GM12878 (cell line): ENCODE measurements around the gene COL4A2. TPM values are rescaled to one million over a fixed set of nuclear protein-coding genes. Genes with fewer than 3 reads are reported as not detected.

Source experiments
- ATAC-seq: fragments of 200-7000 bp; cut with Tn5 transposase; 3 replicates; pipeline ENCODE4 v1.9.1; 2020; ENCODE audit warnings: mild to moderate bottlenecking, moderate library complexity
- BruUV-seq: library from RNA; stranded (reverse); fragments of 400-500 nt; replicated peaks from 2 replicates; lab custom pipeline; 2021; lab: Mats Ljungman, UMichigan
- CTCF ChIA-PET: fragments of 300-600 bp; sonication (Branson Sonifier 250); formaldehyde crosslinking; extraction: SDS; loops from one replicate; lab custom pipeline; 2021; ENCODE audit warnings: inconsistent platforms; lab: Yijun Ruan, JAX
- POLR2A ChIA-PET: fragments of 350-600 bp; formaldehyde crosslinking; extraction: SDS; loops from one replicate; lab custom pipeline; 2021; ENCODE audit warnings: inconsistent platforms; lab: Charles Lee
- RAD21 ChIA-PET: fragments of 300-600 bp; sonication (Branson Sonifier 250); formaldehyde crosslinking; loops from one replicate; lab custom pipeline; 2023; ENCODE audit warnings: antibody characterized with exemption; ENCODE audit not compliant: unreplicated experiment; lab: Charles Lee
- SMC1A ChIA-PET: fragments of 300-600 bp; sonication (Branson Sonifier 250); formaldehyde crosslinking; loops from one replicate; lab custom pipeline; 2023; ENCODE audit not compliant: unreplicated experiment, uncharacterized antibody; lab: Charles Lee
- DNase-seq: peaks from one replicate; pipeline ENCODE4 v3.0.0-alpha.2; 2011; ENCODE audit warnings: low read depth, low spot score
- FAIRE-seq: peaks from 3 replicates; lab custom pipeline; 2011; peaks lifted over from hg19 to GRCh38; lab: Jason Lieb, UNC
- H2AFZ ChIP-seq: 2 replicates; pipeline ENCODE4 v1.6.0; 2011; ENCODE audit warnings: low read depth, low read length, control low read depth; ENCODE audit not compliant: control insufficient read depth
- H3K27ac ChIP-seq: 2 replicates; pipeline ENCODE4 v1.5.1; 2011; ENCODE audit warnings: control low read depth; ENCODE audit not compliant: control insufficient read depth, insufficient read depth
- H3K27me3 ChIP-seq, 2 experiments: replicated peaks in 1 of 2; 2 replicates each; pipeline versions ENCODE4 v1.6.0 to v1.6.1; 2011; ENCODE audit warnings: low read length in 1 of 2; ENCODE audit not compliant: control insufficient read depth in 2 of 2, insufficient read depth in 2 of 2
- H3K36me3 ChIP-seq, 2 experiments: 2 replicates each; pipeline ENCODE4 v1.5.1; 2011; ENCODE audit warnings: low read length in 1 of 2; ENCODE audit not compliant: control insufficient read depth in 2 of 2, insufficient read depth in 2 of 2
- H3K4me1 ChIP-seq: 2 replicates; pipeline ENCODE4 v1.6.1; 2011; ENCODE audit warnings: mild to moderate bottlenecking, low read length, moderate library complexity, mixed read lengths; ENCODE audit not compliant: control insufficient read depth, insufficient read depth
- H3K4me2 ChIP-seq: 2 replicates; pipeline ENCODE4 v1.6.0; 2011; ENCODE audit warnings: control low read depth; ENCODE audit not compliant: control insufficient read depth, insufficient read depth
- H3K4me3 ChIP-seq: fragments of 200-600 bp; sonication (generic); 2 replicates; pipeline ENCODE4 v1.5.1; 2016
- H3K79me2 ChIP-seq: 2 replicates; pipeline ENCODE4 v1.6.0; 2011; ENCODE audit warnings: low read length; ENCODE audit not compliant: control insufficient read depth, insufficient read depth
- H3K9ac ChIP-seq: 2 replicates; pipeline ENCODE4 v1.8.0; 2011; ENCODE audit warnings: low read length, control low read depth, mixed read lengths; ENCODE audit not compliant: control insufficient read depth, insufficient read depth
- H3K9me3 ChIP-seq: replicated peaks from 3 replicates; pipeline ENCODE4 v1.5.1; 2011; ENCODE audit warnings: mild to moderate bottlenecking, low read length; ENCODE audit not compliant: control insufficient read depth, insufficient read depth
- H4K20me1 ChIP-seq: 2 replicates; pipeline ENCODE4 v1.6.0; 2011; ENCODE audit not compliant: control insufficient read depth, insufficient read depth
- ASH2L ChIP-seq: fragments of 300-600, 200-600 bp; sonication (generic); IDR thresholded peaks from 2 replicates; pipeline ENCODE4 v1.6.1; 2017; ENCODE audit warnings: low read depth, mild to moderate bottlenecking, borderline replicate concordance
- CHD1 ChIP-seq: IDR thresholded peaks from 2 replicates; pipeline ENCODE4 v1.6.1; 2012; ENCODE audit warnings: low read depth, low read length, improper control_type of control experiment
- FOS ChIP-seq: IDR thresholded peaks from 3 replicates; pipeline ENCODE4 v1.6.1; 2011; ENCODE audit warnings: borderline replicate concordance; ENCODE audit not compliant: insufficient read length; ENCODE audit errors: extremely low read depth
- JUNB ChIP-seq: IDR thresholded peaks from 2 replicates; pipeline ENCODE4 v1.6.1; 2016; ENCODE audit warnings: antibody characterized with exemption, mild to moderate bottlenecking
- NR2C2 ChIP-seq: IDR thresholded peaks from 2 replicates; pipeline ENCODE4 v1.6.1; 2011; ENCODE audit warnings: borderline replicate concordance, low read depth; ENCODE audit not compliant: control insufficient read depth, insufficient read length
- NR2F1 ChIP-seq: fragments of 450-650 bp; conservative IDR thresholded peaks from 2 replicates; pipeline ENCODE4 v1.6.1; 2017; ENCODE audit warnings: mild to moderate bottlenecking
- TARDBP ChIP-seq: IDR thresholded peaks from 2 replicates; pipeline ENCODE4 v1.6.1; 2016; ENCODE audit warnings: borderline replicate concordance
- TCF7 ChIP-seq: IDR thresholded peaks from 2 replicates; pipeline ENCODE4 v1.6.1; 2014; ENCODE audit warnings: antibody characterized with exemption, borderline replicate concordance
- WGBS: methylation state at CpG from one replicate; pipeline ENCODE4 v1.1.6; 2016; ENCODE audit warnings: low lambda C conversion rate; ENCODE audit not compliant: insufficient replicate concordance, insufficient coverage; ENCODE audit errors: missing lambda C conversion rate; 5-methylcytosine and 5-hydroxymethylcytosine counted together
- in situ Hi-C: fragments of 300-500 bp; cut with MboI; formaldehyde crosslinking; loops from 9 replicates; pipeline ENCODE4 v1.14.3; 2018; ENCODE audit warnings: mixed read lengths
- intact Hi-C: fragments of 100-400 bp; cut with micrococcal nuclease; formaldehyde crosslinking; loops from one replicate; pipeline ENCODE4 v1.14.2; 2022; ENCODE audit not compliant: unreplicated experiment
- polyA plus RNA-seq, 11 experiments: library from polyadenylated mRNA; depleted of rRNA in 4 of 11; unstranded in 6 of 11; stranded (reverse) in 5 of 11; fragments of >200 nt; fragmentation: Nextera tagmentation in 4 of 11; fragmentation: Illumina TruSeq in 1 of 11; extraction: Ambion mirVana in 4 of 11; extraction: Trizol in 1 of 11; gene quantifications; 1 replicate in 1 of 11; 2 replicates in 10 of 11; pipeline versions ENCODE4 v1.2.1 to v1.2.3, GENCODE V29; 2011 to 2016; ENCODE audit warnings: inconsistent platforms in 2 of 11, missing spikeins in 2 of 11, low read depth in 1 of 11
- total RNA-seq, 4 experiments: library from RNA; depleted of rRNA in 3 of 4; stranded (reverse); fragments of >200 nt in 3 of 4; fragmentation: Illumina TruSeq in 1 of 4; extraction: Trizol in 1 of 4; gene quantifications; 2 replicates each; pipeline versions ENCODE4 v1.2.1 to v1.2.3, GENCODE V29; 2013 to 2021
- TF ChIP-seq, protein P1 (sequence below): IDR thresholded peaks from 2 replicates; pipeline ENCODE4 v1.6.1; 2012; ENCODE audit warnings: mild to moderate bottlenecking, low read depth, low read length
- TF ChIP-seq, protein P2 (sequence below): fragments of 150-350 bp; IDR thresholded peaks from 2 replicates; pipeline ENCODE4 v1.6.1; 2016; ENCODE audit warnings: low read depth, low read length
- TF ChIP-seq, protein P3 (sequence below): IDR thresholded peaks from 2 replicates; pipeline ENCODE4 v1.6.1; 2012; ENCODE audit warnings: low read depth, low read length, improper control_type of control experiment

Gene COL4A2
- total and polyA plus RNA-seq, 10 of the 15 experiments (the other 5 are each of a cell fraction or from before 2014, with no cell fraction given) = 0.16 to 1.6 (median 0.62) TPM; not detected in 3

DNA sequence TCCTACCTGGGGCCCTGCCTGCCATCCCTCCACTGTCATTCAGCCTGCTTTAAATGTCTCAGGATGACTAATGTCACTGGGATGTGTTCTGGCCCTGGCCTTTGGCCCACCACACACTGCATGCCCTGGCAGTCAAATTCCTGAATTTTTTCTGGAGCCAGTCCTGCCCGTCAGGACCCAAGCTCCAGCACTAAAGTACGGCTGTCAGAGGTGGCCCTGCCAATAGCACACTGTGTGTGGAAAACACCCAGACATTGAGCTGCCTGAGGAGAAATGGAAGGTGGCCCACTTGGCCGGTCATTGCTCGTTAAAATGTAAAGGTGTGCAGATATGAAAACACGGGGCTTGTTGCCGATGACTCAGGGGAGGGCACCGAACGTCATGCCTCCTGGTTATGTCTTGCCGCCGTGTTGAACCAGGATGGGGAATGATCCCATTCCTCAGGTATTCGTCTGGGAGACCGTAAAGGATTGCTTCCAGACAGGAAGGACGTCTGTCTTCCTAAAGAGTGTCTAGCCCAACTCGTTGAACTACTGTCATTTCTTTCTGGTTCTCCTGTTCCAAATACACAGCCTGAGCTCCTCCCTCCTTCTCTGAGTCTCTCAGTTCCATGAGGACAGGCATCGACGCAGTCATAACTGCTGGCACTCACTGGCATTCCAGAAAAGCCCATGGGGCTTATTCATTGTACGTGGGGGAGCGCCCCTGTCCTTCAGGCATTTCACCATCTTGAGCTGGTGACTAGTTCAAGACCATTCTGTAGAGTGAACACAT is 40.6 kb downstream of the COL4A2 start (continued):
- TF ChIP-seq, protein P1, sequence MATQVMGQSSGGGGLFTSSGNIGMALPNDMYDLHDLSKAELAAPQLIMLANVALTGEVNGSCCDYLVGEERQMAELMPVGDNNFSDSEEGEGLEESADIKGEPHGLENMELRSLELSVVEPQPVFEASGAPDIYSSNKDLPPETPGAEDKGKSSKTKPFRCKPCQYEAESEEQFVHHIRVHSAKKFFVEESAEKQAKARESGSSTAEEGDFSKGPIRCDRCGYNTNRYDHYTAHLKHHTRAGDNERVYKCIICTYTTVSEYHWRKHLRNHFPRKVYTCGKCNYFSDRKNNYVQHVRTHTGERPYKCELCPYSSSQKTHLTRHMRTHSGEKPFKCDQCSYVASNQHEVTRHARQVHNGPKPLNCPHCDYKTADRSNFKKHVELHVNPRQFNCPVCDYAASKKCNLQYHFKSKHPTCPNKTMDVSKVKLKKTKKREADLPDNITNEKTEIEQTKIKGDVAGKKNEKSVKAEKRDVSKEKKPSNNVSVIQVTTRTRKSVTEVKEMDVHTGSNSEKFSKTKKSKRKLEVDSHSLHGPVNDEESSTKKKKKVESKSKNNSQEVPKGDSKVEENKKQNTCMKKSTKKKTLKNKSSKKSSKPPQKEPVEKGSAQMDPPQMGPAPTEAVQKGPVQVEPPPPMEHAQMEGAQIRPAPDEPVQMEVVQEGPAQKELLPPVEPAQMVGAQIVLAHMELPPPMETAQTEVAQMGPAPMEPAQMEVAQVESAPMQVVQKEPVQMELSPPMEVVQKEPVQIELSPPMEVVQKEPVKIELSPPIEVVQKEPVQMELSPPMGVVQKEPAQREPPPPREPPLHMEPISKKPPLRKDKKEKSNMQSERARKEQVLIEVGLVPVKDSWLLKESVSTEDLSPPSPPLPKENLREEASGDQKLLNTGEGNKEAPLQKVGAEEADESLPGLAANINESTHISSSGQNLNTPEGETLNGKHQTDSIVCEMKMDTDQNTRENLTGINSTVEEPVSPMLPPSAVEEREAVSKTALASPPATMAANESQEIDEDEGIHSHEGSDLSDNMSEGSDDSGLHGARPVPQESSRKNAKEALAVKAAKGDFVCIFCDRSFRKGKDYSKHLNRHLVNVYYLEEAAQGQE = no peak
- TF ChIP-seq TCF7 (no peak), TARDBP (no peak)

DNA sequence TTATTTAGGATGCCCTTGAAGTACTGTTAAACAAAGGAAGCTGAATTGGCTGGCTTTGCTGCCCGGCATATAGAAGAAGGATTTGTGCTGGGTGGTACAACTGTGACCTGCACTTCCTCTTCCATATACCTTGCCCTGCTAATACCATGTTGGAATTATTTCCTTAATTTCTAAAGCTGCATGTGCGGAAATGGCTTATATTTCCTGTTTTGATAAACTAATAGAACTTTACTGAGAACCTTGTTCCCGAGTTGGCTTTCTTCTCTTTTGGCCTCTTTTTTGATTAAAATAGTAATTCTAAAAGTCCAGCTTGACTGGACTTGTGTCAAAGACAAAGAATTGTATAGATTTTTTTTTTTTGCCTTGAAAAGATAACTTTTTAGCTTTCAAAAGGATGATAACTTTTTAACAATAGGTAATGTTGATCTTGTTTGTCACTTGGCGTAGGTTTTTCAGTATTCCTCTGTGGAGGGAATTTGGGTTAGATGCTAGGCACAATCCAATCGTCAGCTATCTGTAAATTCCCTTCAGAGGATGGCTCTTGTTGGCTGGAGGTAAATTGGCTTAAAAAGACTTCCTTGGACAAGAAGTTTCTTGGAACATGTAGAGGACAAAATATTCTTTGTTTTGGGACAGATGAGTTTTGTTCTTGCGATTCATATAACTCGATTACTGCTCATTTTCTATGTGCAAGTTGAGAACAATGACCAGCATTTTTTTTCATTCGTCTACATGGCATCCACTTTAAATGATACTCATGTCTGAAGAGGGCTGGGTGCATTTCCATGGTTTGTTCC is 41.4 kb downstream of the COL4A2 start:
- FAIRE-seq = no peak
- intact Hi-C loops = no loop called here
- Histone ChIP-seq H3K36me3 (no peaks in the 10 kb centered on the region), H3K27me3 (peaks cover 0 to 4% of the 10 kb centered on the region in 2 experiments; a peak in 1 of 4 replicates), H3K4me2 (no peak overlapping the region), H3K9me3 (no peaks in the 10 kb centered on the region), H2AFZ (no peak overlapping the region), H3K4me1 (no peaks in the 10 kb centered on the region), H3K27ac (no peak overlapping the region), H3K4me3 (no peak overlapping the region), H4K20me1 (no peaks in the 10 kb centered on the region), H3K9ac (no peak overlapping the region), H3K79me2 (no peaks in the 10 kb centered on the region)
- CTCF ChIA-PET = interaction anchor here (2.0 kb wide), 1 partner anchor 15 kb away, joined by 5 read pairs; no protein-coding TSS in a partner anchor
- no peak for ATAC-seq
- 36% methylated on average over 8 of the region's 8 CpGs for WGBS
- DNase-seq = no peak
- RAD21 ChIA-PET = no interaction called here
- SMC1A ChIA-PET = interaction anchor here (0.7 to 1.0 kb wide), 2 partner anchors 20 to 25 kb away, joined by 3 read pairs; no protein-coding TSS in a partner anchor
- BruUV-seq = no TSS peak
- TF ChIP-seq JUNB (no peak), FOS (no peak), NR2C2 (no peak), ASH2L (no peak), NR2F1 (no peak), TCF7 (no peak), CHD1 (no peak)
- TF ChIP-seq, protein P2, sequence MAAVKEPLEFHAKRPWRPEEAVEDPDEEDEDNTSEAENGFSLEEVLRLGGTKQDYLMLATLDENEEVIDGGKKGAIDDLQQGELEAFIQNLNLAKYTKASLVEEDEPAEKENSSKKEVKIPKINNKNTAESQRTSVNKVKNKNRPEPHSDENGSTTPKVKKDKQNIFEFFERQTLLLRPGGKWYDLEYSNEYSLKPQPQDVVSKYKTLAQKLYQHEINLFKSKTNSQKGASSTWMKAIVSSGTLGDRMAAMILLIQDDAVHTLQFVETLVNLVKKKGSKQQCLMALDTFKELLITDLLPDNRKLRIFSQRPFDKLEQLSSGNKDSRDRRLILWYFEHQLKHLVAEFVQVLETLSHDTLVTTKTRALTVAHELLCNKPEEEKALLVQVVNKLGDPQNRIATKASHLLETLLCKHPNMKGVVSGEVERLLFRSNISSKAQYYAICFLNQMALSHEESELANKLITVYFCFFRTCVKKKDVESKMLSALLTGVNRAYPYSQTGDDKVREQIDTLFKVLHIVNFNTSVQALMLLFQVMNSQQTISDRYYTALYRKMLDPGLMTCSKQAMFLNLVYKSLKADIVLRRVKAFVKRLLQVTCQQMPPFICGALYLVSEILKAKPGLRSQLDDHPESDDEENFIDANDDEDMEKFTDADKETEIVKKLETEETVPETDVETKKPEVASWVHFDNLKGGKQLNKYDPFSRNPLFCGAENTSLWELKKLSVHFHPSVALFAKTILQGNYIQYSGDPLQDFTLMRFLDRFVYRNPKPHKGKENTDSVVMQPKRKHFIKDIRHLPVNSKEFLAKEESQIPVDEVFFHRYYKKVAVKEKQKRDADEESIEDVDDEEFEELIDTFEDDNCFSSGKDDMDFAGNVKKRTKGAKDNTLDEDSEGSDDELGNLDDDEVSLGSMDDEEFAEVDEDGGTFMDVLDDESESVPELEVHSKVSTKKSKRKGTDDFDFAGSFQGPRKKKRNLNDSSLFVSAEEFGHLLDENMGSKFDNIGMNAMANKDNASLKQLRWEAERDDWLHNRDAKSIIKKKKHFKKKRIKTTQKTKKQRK = no peak
- TF ChIP-seq, protein P3, sequence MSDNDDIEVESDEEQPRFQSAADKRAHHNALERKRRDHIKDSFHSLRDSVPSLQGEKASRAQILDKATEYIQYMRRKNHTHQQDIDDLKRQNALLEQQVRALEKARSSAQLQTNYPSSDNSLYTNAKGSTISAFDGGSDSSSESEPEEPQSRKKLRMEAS = no peak
- in situ Hi-C loops = no loop called here
- POLR2A ChIA-PET = no interaction called here
